IPS-20b (cell line): ENCODE measurements around the gene VWF.
"Not testable (repeated sequence)": the region's sequence is repeated elsewhere in the genome, so short reads cannot be mapped to it uniquely, and the experiment has no call there.

ENCODE experiments used
- H3K27ac ChIP-seq: one replicate; pipeline ENCODE4 v1.5.1; 2013; ENCODE audit warnings: low read length
- H3K27me3 ChIP-seq: 2 replicates; pipeline ENCODE4 v1.6.1; 2013; ENCODE audit warnings: mild to moderate bottlenecking, low read length, inconsistent platforms; ENCODE audit not compliant: insufficient read depth
- H3K36me3 ChIP-seq: 2 replicates; pipeline ENCODE4 v1.6.1; 2013; ENCODE audit warnings: low read depth, mild to moderate bottlenecking, inconsistent platforms, low read length, moderate library complexity; ENCODE audit not compliant: insufficient read depth
- H3K4me1 ChIP-seq: 2 replicates; pipeline ENCODE4 v1.6.1; 2013; ENCODE audit warnings: mild to moderate bottlenecking, control low read depth, inconsistent platforms, low read length, moderate library complexity; ENCODE audit not compliant: insufficient read depth
- H3K4me3 ChIP-seq: 2 replicates; pipeline ENCODE4 v1.5.1; 2013; ENCODE audit warnings: mild to moderate bottlenecking, low read length, inconsistent platforms
- H3K9ac ChIP-seq: 2 replicates; pipeline ENCODE4 v1.6.1; 2013; ENCODE audit warnings: low read depth, mild to moderate bottlenecking, inconsistent platforms, low read length, moderate library complexity
- H3K9me3 ChIP-seq: 2 replicates; pipeline ENCODE4 v1.6.1; 2013; ENCODE audit warnings: mild to moderate bottlenecking, low read depth, low read length, inconsistent platforms; ENCODE audit not compliant: insufficient read depth

The VWF gene

DNA sequence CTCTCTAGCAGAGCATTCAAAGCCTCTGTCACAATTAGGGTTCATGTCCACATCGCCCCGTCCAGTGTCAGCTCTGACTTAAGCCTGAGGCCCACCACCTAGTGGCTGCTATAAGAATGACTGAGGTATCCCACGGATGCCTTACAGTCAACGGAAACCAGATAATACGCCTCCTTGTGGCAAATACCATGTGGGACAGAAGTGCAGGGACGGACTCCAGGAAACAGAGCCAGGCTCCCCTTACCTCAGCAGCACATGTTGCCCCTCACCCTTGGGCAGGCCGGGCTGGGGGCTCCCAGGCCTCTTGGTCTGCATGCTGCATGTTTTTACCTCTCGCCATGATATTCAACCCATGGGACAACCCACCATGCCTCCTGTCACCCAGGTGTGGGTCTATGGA, 86.3 kb downstream of the VWF start:
- H3K36me3 ChIP-seq = no peaks in the 10 kb centered on the region
- H3K9me3 ChIP-seq = no peaks in the 10 kb centered on the region
- no peak overlapping the region for H3K4me3 ChIP-seq
- H3K27me3 ChIP-seq = peaks cover 8% of the 10 kb centered on the region
- H3K27ac ChIP-seq = no peak overlapping the region
- no peak overlapping the region for H3K9ac ChIP-seq
- peaks cover 6% of the 10 kb centered on the region for H3K4me1 ChIP-seq

GRCh38 chr12:6037459-6037858, 87.0 kb downstream of the VWF start:
- peaks cover 8% of the 10 kb centered on the region for H3K27me3 ChIP-seq
- no peaks in the 10 kb centered on the region for H3K9me3 ChIP-seq

DNA sequence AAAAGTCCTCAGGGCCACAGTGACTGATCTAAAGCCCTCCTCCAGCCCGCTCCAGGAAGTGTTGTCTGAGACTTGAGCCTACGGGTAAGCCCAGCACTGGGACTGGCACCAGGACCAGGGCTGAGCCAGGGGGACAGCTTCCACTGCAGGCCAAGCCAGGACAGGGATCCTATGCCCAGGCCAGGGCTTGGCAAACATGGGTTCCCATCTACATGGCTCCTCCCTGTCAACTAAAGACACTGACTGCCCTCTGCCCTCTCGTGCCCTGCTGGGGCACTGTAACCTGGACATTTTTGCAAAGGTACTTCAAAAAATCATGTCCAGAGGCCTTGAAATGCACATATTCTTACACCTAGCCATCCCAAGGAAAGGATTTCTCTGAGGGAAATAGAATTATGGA, 88.0 kb downstream of the VWF start:
- Histone ChIP-seq H3K27me3 (peaks cover 8% of the 10 kb centered on the region), H3K9me3 (no peaks in the 10 kb centered on the region), H3K4me3 (no peak overlapping the region), H3K4me1 (peaks cover 6% of the 10 kb centered on the region), H3K9ac (no peak overlapping the region), H3K36me3 (no peaks in the 10 kb centered on the region), H3K27ac (no peak overlapping the region)

More at GRCh38 chr12:6037459-6037858, 87.0 kb downstream of the VWF start:
- Histone ChIP-seq H3K36me3 (no peaks in the 10 kb centered on the region), H3K27ac (no peak overlapping the region), H3K4me1 (peaks cover 6% of the 10 kb centered on the region), H3K9ac (no peak overlapping the region), H3K4me3 (no peak overlapping the region)

- Histone ChIP-seq H3K27ac (no peak overlapping the region), H3K36me3 (no peaks in the 10 kb centered on the region), H3K9ac (no peak overlapping the region), H3K4me3 (no peak overlapping the region), H3K27me3 (peaks cover 7% of the 10 kb centered on the region), H3K4me1 (peaks cover 6% of the 10 kb centered on the region), H3K9me3 (no peaks in the 10 kb centered on the region)
Measured at GRCh38 chr12:6034596-6034995, 89.9 kb downstream of the VWF start.

DNA sequence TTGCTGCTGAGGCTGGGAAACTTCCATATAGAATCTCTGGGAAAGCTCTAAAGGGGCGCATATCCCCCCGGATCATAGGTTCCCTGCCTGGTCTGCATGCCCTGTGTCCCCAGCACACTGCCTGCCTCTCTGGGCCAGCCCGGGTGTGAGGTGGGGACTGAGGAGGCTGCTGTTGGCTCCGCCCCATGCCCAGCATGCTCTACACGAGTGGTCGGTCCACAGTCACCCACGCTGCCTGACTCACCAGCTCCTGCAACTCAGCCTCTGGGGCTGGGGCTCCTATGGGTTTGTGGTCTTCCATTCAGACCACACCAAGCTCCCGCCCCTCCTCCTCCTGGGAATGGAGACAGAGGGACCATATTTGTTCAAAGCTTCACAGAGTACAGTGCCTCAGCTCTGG, 90.9 kb downstream of the VWF start:
- H3K4me1 ChIP-seq = peaks cover 3% of the 10 kb centered on the region

GRCh38 chr12:6032726-6033125, 91.7 kb downstream of the VWF start:
- no peaks in the 10 kb centered on the region for H3K27me3 ChIP-seq
- no peaks in the 10 kb centered on the region for H3K36me3 ChIP-seq
- no peaks in the 10 kb centered on the region for H3K4me1 ChIP-seq
- H3K9me3 ChIP-seq = 0 out of 2 replicates have a peak, but pooled peaks cover 3% of the 10 kb centered on the region
- H3K27ac ChIP-seq = no peak overlapping the region
- no peak overlapping the region for H3K4me3 ChIP-seq
- H3K9ac ChIP-seq = no peak overlapping the region

More for the DNA sequence above, 90.9 kb downstream of the VWF start:
- H3K27me3 ChIP-seq = no peaks in the 10 kb centered on the region
- H3K9me3 ChIP-seq = no peaks in the 10 kb centered on the region
- no peak overlapping the region for H3K4me3 ChIP-seq
- no peaks in the 10 kb centered on the region for H3K36me3 ChIP-seq
- no peak overlapping the region for H3K27ac ChIP-seq
- H3K9ac ChIP-seq = no peak overlapping the region

- Histone ChIP-seq H3K9ac (no peak overlapping the region), H3K27me3 (no peaks in the 10 kb centered on the region), H3K36me3 (no peaks in the 10 kb centered on the region), H3K4me1 (no peaks in the 10 kb centered on the region), H3K27ac (no peak overlapping the region), H3K4me3 (no peak overlapping the region), H3K9me3 (0 out of 2 replicates have a peak, but pooled peaks cover 3% of the 10 kb centered on the region)
Measured at GRCh38 chr12:6031001-6031400, 93.5 kb downstream of the VWF start.

DNA sequence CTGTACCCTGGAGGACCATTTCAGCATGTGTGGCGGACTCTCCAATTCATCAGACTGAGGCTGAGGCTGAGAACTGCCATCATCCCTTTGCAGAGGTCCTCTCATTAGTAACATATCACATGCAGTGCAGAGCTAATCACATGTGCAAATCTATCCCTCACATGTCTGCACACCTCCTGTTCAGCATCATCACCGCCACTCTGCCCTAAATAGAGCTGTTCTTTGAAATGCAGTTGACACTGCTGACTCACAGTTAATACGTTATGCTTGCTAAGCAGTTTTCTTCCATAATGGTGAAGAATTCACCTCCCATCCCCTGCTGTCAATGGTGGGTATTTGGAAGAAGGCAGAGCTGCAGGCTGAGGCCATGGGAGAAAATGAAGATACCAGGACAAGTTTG, 94.4 kb downstream of the VWF start:
- H3K4me1 ChIP-seq = no peaks in the 10 kb centered on the region
- 0 out of 2 replicates have a peak, but pooled peaks cover 3% of the 10 kb centered on the region for H3K9me3 ChIP-seq
- H3K36me3 ChIP-seq = no peaks in the 10 kb centered on the region
- no peak overlapping the region for H3K9ac ChIP-seq
- no peak overlapping the region for H3K27ac ChIP-seq
- H3K4me3 ChIP-seq = no peak overlapping the region
- H3K27me3 ChIP-seq = no peaks in the 10 kb centered on the region

DNA sequence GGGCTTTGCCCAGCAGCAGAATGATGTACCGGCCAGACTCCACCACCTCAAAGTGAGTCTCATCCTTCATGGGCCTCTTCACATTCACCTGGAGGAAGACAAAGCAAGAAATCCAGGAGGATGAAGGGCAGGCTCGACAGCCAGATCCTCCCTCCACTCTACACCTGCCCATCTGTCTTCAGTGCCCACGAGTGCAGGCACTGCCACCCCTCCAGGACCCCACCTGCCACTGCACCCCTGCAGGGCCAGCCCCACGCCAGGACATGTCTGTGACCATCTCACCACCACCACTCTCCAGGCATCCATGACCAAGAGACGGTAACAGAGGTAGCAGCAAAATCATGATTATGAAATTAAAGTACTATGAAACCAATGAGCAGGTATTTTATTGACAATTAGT, 95.1 kb downstream of the VWF start:
- Histone ChIP-seq H3K27me3 (no peaks in the 10 kb centered on the region), H3K4me3 (no peak overlapping the region), H3K4me1 (no peaks in the 10 kb centered on the region), H3K9me3 (0 out of 2 replicates have a peak, but pooled peaks cover 3% of the 10 kb centered on the region), H3K27ac (no peak overlapping the region), H3K36me3 (no peaks in the 10 kb centered on the region), H3K9ac (no peak overlapping the region)

- Histone ChIP-seq H3K36me3 (no peaks in the 10 kb centered on the region), H3K9ac (no peak overlapping the region), H3K27ac (no peak overlapping the region), H3K27me3 (no peaks in the 10 kb centered on the region), H3K4me1 (no peaks in the 10 kb centered on the region), H3K9me3 (0 out of 2 replicates have a peak, but pooled peaks cover 3% of the 10 kb centered on the region), H3K4me3 (no peak overlapping the region)
Measured at GRCh38 chr12:6026998-6027397, 97.5 kb downstream of the VWF start.

GRCh38 chr12:6025703-6026298, 98.7 kb downstream of the VWF start:
- not testable (repeated sequence) for H3K9me3 ChIP-seq, H3K36me3 ChIP-seq, H3K4me3 ChIP-seq, H3K27me3 ChIP-seq, H3K27ac ChIP-seq, H3K4me1 ChIP-seq, H3K9ac ChIP-seq

DNA sequence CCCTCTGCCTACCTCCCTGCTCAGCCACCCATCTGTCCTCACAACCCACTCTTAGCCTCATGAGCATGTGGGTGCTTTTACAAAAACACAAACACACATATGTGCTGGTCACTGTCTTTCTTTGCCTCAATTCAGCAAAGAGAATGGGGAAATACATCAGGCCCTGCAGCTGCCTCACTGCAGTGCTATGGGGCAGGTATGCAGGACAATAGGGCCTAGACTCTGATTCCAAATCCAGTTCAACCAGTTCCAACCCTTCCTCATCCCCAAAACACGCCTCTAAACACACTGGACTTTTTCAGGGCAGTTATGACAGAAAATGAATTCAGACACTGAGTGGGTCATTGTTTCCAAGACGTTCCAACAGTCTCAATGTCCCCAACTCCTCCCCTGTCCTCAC, 100.4 kb downstream of the VWF start:
- not testable (repeated sequence) for H3K27ac ChIP-seq, H3K9me3 ChIP-seq, H3K27me3 ChIP-seq, H3K9ac ChIP-seq, H3K36me3 ChIP-seq, H3K4me3 ChIP-seq, H3K4me1 ChIP-seq
